HG03460 (cell line): ENCODE data around the gene C10orf53.
"Not testable (repeated sequence)": the region's sequence is repeated elsewhere in the genome, so short reads cannot be mapped to it uniquely, and the experiment has no call there.

Experiments
- ATAC-seq: cut with Tn5 transposase; IDR thresholded peaks from one replicate; pipeline ENCODE4 v1.9.1; 2021; ENCODE audit not compliant: unreplicated experiment

Gene C10orf53

DNA sequence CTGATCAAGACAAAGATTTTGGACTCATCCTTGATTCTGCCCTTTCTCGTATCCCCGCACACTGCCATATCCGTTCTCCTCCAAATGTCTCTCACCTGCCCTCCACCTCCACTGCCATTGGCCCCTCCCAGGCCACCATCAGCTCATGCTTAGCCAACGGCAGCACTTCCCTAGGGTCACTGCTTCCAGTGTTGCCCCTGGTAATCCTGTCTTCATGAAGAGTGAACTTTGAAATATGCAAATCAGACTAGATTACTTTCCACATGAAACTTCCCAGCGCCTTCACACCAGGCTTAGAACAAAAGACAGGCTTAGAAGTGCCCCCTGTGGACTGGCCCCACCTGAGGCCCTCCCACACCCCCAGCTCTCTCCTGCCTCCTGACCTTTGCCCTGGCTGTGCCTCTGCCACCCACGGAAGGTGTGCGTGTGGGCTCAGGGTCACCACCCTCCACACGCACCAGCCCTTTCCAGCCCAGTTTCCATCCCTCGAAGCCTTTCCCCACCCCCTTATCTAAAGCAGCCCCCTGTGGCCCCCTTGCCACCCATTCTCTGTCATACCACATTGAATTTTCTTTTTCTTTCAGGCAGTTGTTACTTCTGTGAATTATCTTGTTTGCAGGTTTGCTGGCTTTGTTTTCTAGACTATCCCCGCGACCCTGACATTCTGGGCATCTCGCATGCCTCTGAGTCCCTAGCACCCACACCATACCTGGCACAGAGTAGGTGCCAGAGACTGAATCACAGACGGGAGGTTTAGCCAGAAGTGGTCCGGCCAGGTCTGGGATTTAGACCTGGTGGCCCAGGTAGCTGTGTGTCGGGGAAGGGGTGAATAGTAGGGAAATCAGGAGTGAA is 26.8 kb upstream of the C10orf53 start:
- no peak for ATAC-seq

DNA sequence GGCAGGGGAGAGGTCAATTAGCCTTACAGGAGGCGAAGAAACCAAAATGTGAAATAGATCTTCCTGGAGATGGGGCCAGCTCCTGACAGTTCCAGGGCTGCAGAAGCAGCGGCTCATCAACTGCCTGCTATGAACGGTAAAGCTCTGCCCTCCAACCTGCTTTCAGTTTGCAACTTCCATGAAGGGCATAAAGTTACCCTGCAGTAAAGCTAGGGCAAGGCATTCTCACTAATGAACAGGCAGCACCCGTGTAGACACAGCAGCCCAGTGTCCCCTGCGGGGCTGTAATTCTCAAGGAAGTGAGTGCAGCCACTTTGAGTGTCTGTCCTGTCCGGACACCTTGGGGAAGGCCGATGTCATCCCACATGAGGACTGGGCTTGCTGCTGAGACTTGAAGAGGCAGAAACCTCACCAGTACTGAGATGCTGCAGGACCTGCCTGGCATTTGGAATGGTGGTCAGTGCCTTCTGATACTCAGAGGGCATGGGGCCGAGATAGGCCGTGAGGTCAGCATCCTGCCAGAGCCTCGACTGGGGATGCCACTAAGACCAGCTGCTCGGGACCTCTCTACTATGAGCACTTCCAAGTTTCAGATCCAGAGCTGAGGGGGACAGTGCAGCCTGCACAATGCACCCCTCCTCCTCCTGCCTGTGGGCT is 26.1 kb upstream of the C10orf53 start:
- no peak for ATAC-seq

DNA sequence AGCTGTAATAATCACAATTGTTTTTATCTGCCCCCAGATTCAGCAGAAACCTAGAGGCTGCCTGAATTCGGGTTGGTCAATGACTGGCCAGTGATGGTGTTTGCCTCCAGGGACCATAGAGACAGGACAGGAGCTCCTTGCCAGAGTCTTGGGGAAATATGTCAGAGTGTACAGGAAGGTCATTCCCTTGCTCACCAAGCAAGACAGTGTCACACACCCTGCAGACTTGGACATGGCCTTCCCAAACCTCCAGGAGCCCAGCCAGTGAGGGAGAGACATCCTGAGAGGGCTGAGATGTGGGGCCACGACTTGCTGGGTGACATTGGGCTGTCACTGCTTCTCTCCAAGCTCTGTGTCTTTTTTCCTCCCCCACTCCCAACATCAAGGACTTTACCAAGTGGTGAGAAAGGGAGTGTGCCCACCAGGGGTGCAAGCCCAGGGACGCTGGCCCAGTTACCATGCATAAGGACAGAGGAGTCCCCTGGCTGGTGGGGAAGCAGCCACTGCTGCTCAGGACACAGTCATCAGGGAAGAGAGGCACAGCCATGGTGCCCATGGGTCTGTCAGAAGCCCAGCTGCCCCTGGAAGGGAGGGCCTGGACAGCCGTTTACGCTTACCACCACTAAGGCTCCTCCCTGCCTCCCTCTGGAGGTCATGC is 25.3 kb upstream of the C10orf53 start:
- ATAC-seq, result no peak

DNA sequence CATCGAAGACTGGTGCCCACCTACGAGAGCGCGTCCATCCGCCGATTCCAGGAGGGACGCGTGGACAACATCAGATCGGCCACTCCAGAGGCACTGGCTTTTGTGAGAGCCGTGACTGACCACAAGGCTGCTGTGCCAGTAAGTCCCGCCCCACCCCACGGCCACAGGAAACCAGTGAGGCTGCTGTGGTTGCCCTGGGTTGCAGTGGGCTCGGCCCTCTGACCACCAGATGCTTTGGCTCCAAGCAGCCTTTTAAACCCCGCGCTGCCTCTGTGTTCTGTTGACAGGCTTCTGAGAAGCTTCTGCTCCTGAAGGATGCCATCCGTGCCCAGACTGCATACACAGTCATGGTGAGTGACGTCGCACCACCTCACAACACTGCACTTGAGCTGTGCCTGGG is 24.4 kb upstream of the C10orf53 start:
- ATAC-seq, result no peak

DNA sequence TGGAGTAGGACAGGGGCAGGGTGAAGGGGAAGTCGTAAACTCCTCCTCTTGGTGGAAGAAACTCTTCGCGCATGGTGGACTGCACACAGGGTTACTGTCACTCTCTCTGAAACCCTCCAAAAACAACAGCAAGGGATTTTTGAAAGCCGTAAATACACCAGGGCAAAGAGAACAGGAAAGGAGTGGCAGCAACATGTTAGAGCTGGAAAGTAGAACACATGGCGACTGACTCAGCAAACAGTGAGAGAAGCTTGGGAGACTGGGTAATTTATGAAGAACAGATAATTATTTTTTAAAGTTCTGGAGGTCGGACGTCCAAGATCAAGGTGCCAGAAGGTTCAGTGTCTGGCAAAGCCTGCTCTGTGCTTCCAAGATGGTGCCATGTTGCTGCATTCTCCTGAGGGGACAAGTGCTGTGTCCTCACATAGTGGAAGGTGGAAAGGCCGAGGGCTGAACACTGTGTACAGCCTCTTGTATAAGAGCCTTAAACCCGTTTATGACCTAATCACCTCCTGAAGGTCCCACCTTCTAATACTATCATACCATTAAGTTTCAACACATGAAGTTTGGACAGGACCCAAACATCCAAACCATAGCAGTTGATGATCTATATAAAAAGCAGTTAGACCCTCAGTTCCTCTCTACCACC is 22.5 kb upstream of the C10orf53 start:
- no peak for ATAC-seq

DNA sequence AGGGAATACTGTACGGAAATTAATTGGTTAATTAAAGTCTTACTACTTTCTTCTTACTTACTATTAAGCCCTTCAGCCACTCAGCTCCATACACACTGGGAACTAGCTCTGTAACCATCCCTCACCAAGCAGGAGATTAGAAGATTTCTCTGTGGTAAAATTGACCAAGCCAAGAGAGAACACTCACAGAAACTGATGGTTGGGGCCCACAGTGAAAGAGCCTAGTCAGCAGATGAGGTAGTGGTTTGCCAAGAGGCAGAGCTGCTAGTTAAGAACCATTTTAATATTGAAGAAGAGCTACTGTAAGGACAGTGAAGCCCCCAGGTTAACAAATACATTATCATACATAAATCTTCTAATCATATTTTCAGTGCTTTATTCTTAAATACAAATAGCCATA is 21.8 kb upstream of the C10orf53 start:
- no peak for ATAC-seq

DNA sequence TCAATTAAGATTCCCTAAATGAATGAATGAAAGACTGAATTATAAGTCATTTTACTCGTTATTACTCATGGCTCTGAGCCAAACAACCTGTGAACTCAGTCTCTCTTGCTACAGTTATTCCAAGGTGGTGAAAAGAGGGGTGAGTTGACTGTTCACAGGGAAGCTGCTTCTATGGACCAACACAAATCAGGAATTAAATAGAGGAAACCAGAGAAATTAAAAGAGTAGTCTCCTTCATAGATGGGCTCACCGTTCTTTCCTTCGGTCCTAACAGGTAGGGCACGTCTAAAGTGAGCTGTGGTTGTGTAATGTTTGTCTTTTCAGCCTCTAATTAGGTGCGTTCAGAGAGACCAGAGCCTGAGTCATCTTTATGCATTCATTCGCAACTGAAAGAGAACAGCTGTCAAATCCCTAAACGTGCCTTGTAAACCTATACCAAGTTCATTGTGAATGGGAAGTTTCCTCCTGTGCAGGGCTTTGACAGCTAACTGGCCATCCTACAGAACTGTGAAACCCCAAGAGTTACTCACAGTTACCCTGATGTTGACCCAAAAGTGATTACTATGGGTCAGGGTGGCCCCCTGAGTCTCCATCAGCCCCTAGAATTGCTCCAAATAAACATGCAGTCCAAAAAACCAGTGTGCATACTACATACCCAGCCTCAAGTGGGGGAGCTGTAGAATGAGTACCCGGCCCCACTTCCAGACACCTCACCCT is 18.2 kb upstream of the C10orf53 start:
- ATAC-seq, result no peak

DNA sequence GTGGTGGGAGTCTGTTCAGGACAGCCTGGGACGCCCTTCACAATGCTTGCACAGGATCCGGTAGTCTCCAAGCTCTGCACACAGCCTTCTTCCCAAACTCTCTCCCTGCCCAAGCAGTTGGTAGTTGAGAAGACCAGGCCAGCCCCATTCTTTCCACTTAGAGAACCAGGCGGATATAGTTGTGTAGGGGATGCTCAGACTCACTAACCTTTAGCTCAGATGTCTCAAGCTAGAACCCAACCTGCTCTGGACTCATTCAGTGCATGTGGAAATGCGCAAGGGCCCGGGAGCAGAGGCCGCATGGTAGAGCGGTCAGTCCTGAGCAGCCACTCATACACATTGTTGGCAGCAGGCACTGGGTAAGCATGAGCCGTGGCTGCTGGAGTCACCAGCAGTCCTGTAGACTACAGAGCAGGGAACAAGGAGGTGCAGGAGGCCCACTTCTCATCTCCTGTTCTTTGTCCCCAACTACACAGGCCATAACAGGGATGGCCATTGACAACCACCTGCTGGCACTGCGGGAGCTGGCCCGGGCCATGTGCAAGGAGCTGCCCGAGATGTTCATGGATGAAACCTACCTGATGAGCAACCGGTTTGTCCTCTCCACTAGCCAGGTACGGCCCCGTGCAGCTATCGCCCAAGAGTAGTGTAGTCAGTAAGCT is 17.2 kb upstream of the C10orf53 start:
- no peak for ATAC-seq

DNA sequence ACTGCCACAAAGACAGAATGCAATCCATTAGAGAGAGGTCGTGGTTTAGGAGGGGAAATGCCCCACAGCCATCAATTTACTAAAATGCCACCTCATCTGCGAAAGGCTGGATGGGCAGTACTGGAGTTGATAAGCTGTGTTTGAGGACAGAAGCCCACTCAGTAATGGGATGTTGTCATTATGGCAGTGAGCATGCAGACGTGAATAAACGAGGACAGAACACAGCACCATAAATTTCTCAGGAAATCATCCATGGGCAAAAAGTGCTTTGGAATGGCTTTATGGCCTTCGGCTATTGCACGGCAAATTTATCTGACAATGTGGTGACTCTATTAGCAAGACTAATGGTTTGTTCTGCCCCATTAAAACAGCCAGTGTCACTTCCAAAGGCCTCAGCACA is 15.9 kb upstream of the C10orf53 start:
- ATAC-seq, result no peak

DNA sequence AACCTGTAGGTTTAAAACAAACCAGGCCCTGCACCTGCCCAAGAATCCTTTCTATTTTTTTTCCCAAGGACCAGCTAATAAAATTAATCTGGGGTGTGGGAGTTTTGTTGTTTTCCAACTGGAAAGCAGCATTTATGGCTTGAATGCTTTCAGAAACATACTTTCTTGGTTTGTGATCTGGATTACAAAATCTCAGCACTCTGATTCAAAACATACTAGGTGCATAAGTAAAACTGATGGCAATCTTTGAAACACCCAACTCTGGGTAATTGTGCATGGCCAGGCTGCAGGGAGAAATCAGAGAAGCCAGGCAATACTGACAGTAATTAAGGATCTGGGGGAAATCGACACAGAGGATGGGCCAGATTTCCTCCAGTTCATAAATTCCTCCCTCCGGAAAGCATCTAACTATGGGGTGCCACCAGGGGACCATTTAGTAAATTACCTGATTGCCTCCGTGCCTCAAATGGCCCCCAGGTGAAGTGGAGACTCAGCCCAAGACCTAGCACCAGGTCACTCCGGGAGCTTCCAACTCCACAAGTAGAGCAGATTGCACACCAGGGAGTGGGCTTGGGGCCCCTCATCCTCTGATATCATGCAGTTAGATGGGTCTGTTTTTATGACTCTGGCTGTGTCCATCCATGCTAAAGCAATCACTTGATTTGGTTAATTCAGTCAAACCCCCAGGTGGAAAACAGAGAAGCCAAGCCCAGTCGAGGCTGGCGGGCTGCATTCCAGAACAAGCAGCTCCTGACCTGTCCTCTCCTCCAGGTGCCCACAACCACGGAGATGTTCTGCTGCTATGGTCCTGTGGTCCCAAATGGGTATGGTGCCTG is 15.2 kb upstream of the C10orf53 start:
- no peak for ATAC-seq

DNA sequence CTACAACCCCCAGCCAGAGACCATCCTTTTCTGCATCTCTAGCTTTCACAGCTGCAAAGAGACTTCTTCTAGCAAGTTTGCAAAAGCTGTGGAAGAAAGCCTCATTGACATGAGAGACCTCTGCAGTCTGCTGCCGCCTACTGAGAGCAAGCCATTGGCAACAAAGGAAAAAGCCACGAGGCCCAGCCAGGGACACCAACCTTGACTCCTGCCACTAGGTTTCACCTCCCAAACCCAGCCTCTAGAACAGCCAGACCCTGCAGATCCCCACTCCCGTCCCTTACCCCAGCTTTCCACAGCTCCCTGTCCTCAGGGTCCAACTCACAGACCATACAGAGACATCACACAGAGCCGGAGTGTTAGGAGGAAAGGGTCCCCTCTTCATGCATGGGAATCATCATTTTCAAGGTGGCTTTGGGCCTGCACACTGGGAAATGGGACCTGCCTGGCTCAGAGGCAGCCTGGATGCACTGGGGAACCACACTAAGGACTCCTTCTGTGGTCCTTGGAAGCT is 14.6 kb upstream of the C10orf53 start:
- no peak for ATAC-seq

DNA sequence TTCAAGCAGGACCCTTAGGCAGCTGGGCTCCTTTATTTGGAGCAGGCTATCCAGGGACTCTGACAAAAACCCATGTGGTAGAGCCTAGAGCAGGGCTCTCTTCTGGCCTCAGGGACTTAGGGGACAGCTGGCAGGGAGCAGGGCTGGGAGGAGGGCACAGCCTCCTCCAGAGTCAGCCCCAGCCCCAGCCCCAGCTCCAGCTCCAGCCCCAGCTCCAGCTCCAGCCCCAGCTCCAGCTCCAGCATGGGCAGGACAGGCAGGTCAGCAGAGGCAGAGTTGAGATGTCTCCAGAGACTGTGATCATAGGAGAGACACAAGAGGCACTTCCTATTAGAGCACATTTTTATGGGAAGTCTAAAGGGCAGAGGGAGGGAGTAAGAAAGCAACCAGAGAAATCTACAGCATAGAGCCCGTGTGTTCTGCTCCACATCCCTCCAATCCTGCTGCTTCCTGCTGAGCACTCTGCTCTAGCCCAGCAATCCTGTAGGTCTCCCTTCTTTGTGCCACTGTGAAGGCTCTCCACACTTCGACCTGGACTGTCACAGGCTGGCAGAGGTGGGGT is 13.3 kb upstream of the C10orf53 start:
- no peak for ATAC-seq

DNA sequence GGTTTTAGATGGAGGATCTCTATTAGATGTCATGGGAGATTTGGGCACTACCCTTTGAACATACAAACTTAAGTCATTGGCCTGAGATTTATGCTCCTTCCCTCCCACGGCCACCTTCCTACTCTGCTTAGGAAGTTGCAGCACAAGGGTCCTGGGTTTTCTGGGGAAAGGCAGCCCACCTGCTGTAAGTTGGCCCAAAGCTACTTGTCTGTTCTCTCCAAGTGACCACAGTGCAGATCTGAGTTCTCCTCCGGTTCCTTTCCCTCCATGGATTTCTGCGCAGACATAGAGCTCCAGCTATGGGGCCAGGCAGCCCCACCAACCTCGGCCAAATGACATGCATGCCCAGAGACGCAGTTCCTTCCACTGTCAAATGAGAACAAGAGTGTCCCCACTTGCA is 12.8 kb upstream of the C10orf53 start:
- ATAC-seq, result no peak

DNA sequence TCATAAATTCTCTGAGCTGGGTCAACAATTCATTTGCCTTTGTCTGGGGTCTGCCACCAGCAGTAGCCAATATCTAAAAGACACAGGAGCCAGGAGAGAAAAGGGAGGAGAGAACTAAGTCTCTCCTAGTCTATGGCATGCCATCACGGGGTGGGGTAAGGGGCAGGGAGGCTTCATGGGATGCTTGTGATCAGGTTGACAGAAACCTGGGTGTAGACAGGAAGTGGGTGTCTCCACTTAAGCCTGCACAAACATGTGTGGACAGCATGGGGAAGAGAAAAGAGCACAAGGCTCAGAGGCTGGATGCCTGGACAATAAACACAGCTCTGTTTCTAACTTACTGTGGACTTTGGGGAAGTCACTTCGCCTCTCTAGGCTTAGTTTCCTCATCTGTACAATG is 11.5 kb upstream of the C10orf53 start:
- ATAC-seq, result no peak

DNA sequence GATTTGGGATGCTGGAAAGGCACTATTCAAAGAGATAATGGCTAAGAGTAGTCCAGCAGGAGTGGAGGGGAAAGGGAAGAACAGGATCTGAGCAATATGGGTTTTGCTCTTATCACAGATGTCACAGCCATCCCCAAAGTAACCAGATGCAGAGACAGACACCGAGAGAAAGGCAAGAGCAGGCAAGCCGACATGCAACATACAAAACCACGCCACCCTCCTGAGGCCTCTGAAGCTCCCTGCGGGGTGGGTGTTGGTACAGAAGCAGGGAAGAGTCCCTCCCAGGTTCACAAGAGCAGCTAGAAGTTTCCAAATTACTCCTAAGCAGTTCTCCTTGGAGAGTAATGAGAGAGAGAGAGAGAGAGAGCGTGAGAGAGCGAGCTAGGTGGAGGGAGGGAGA is 10.8 kb upstream of the C10orf53 start:
- ATAC-seq, result no peak

DNA sequence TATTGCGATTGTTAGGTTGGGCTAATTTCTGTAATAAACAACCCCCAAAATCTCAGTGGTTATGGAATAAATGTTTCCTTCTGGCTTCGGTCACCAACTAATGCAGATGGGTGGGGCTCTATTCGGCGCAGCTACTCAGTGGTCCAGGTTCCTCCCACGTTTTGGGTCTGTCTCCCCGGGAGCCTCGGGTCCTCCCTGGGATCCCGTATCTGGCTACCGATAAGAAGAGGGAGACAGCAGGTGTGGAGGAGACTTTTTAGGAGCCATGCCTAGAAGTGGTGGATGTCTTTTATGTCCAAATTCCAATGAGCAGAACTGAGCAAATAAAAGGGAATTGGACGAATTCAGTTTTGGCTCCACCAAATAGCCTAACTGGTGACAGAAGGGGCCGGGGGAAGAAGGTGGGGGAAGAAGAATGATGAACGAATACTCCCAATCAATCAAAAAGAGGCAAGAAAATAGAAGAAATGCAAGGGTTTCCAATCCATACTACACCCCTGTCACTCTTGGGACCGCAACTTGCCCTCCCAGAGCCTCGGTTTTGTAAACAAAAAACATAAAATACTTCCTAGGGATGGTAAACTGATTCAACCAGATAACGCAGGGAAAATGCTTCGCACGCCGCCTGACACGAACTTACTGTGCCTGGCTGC is 498 bp upstream of the C10orf53 start:
- no peak for ATAC-seq

DNA sequence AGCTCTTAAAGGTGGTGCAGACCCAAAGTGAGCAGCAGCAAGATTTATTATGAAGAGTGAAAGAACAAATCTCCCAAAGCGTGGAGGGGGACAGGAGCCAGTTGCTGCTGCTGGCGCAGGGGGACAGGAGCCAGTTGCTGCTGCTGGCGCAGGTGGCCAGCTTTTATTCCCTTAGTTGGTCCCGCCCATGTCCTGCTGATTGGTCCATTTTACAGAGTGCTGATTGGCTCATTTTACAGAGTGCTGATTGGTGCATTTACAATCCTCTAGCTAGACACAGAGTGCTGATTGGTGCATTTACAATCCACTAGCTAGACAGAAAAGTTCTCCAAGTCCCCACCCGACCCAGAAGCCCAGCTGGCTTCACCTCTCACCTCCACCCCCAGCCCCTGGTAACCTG is 3.0 kb downstream of the C10orf53 start:
- not testable (repeated sequence) for ATAC-seq

DNA sequence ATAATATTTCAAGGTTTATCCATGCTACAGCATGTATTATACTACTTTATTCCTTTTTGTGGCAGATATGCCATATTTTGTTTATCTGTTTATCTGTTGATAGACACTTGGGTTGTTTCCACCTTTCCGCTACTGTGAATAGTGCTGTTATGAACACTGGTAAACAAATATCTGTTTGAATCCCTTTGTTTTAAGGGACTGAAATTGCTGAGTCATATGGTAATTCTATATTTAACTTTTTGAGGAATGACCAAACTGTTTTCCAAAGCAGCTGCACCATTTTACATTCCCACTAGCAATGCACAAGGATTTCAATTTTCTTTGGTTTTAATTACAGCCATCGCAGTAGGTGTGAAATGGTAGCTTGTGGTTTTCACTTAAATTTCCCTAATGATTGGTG is 3.4 kb downstream of the C10orf53 start:
- ATAC-seq, result no peak

DNA sequence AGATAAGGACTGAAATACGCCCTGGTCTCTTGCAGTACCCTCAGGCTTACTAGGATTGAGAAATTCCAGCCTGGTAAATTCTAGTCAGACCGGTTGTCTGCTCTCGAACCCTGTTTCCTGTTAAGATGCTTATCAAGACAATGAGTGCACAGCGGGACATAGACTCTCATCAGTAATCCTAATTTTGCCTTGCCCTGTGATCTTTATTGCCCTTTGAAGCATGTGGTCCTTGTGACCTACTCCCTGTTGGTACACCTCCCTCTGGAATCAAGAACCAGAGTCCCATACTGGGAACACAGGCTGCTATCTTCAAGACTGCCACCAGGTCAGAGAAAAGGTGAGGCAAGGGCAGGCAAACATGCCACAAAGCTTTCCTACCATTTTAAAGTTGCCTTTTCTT is 7.2 kb downstream of the C10orf53 start:
- no peak for ATAC-seq
